HG02970 (cell line): Measurements from ENCODE around the gene RAI14.

ENCODE experiments used
- ATAC-seq: cut with Tn5 transposase; IDR thresholded peaks from one replicate; pipeline ENCODE4 v1.9.1; 2021; ENCODE audit warnings: mild to moderate bottlenecking, moderate library complexity, moderate number of reproducible peaks; ENCODE audit not compliant: unreplicated experiment, low FRiP score

The RAI14 gene

DNA sequence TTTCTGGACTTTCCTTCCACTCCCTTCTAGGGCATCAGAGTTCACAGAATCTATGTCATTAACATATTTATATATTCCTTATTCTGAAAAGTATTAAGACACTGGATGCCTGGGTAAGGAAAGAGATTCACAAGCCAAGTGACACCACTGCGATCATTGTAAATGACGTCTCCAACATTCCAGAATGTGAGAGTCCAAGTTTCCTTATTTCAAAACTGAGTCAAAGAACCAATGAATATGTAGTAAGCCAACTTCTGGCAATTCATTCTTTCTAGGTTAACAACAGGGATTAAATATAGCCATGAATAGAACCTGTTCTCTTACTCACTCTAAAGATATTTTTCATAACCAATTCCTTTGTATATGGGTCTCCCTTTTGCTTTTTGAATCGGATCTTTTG, 18.1 kb downstream of the RAI14 start:
- ATAC-seq: no peak

- no peak for ATAC-seq
Measured at GRCh38 chr5:34675857-34676256, 19.7 kb downstream of the RAI14 start.

- no peak for ATAC-seq
Measured at GRCh38 chr5:34676416-34676815, 20.3 kb downstream of the RAI14 start.

DNA sequence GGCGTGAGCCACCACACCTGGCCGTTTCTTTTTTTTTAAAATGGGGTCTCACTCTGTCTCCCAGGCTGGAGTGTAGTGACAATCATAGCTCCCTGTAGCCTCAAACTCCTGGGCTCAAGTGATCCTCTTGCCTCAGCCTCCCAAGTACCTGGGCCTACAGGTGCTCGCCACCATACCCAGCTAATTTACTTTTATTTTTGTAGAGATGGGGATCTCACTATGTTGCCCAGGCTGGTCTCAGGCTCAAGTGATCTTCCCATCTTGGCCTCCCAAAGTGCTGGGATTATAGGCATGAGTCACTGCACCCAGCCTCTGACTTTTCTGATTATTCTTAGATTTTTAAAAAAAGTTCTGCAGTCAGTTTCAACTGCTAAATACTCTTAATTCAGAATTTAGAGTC, 21.3 kb downstream of the RAI14 start:
- ATAC-seq: no peak

DNA sequence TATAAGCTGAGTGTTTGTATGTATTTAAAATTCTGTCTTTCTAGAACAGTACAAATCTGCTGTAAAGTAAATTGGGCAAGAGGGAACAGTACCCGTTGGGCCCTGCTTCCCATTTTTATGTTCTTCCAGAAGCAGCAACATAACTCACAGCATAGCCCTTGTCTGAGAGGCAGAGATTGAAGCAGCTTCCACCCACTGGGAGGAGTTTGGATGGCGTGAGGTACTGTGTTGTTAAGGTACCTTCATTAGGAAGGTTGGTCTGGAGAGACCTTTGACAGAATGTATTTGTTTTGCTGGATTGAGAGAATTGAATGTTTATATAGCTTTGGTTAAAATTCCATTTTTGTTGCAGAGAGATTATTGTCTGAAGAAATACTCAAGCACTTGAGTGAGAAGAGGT, 24.8 kb downstream of the RAI14 start:
- ATAC-seq: no peak

DNA sequence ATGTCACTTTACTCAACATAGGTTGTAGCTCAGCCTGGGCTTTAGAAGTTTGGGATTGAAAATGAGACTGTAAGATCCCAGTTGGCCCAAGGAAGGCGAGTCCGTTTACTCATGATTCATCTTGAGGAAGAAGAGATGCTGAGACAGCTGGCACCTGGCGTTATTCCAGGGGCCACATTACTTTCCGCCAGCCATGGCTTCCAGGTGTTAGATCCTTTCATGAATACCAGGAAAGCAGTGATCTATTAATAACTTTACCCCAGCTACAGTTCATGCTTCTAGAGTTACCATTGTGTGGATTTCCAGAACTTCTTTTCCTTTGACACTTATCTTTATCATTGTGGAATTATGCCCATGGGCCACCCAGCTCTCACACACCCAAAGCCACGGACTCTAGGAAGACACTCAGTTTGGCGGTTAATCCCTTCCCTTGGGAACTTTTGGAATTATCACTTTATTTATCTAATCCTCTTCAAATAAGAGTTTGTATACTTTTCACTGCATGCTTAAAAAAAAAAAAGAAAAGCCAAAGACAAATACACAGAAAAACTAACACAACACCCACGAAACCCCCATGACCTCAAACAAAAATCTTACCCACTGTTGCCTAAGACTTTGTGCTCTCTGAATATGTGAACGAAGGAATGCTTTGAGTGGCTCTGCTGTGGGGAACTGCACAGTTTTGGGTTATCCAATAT, 26.9 kb downstream of the RAI14 start:
- no peak for ATAC-seq

- ATAC-seq: no peak
Measured at GRCh38 chr5:34684281-34684979, 28.3 kb downstream of the RAI14 start.

DNA sequence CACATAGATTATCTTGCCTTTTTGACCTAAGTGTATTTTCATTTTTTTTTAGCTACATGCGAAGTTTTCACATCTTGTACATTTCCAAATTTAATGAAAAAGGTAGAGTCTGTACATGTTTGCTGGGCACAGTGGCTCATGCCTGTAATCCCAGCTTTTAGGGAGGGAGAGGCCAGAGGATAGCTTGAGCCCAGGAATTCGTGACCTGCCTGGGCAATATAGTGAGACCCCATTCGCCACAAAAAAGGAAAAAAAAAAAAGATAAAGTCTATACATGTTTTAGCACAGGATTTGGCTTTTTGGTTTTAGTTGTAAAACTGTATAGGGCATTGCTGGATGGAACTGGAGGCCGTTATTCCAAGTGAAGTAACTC, 28.8 kb downstream of the RAI14 start:
- ATAC-seq: no peak

DNA sequence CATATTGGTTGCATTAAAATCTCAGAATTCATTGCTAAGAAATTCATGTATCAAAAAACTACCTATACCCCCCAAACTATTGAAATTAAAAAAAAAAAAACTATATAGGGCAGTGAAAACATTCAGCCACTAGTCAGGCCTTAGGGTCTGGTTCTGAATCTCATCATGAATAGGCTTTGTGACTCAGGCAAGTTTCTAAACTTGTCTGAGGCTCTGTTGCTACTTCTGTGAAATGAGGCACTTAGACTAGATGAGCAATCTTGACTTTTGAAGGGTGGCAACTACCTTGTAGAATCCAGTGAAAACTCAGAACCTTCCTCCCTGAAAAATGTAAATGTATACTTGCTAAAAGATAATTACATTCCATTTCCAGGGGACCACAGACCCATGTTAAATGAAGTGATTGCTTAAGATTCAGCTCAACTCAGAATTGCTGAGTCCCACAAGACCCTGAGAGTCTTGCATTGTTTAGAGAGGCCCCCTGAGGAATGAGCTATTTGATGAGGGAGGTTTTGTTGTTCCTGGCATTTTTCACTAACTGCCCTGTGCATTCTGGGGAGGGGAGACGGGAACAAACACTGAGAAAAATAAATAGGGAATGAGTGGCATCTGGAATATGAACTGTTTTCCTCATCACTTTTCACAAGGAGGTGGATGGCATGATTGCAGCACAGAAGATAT, 29.5 kb downstream of the RAI14 start:
- ATAC-seq: no peak

DNA sequence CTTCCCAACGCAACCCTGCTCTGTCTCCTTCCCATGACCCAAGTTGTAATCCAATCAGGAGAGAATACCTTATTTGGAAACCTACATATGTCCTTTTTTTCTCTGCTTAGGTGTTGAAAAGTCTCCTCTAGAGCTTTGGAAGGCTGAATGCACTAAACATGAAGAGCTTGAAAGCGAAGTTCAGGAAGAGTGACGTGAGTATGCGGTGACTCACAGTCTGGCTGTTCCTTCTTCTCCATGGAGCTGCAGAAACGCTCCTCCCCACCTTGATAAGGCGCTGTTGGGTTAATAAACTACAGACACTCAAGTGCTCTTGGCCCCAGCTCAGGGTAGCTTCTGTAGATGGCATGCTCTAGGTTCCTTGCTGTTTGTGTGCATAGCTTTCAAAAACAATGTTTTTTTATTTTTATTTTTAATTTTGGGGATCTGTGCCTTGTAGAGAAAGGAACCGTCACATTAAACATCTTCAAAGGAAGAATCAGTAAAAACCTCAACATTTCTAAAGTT, 30.7 kb downstream of the RAI14 start:
- ATAC-seq: no peak

DNA sequence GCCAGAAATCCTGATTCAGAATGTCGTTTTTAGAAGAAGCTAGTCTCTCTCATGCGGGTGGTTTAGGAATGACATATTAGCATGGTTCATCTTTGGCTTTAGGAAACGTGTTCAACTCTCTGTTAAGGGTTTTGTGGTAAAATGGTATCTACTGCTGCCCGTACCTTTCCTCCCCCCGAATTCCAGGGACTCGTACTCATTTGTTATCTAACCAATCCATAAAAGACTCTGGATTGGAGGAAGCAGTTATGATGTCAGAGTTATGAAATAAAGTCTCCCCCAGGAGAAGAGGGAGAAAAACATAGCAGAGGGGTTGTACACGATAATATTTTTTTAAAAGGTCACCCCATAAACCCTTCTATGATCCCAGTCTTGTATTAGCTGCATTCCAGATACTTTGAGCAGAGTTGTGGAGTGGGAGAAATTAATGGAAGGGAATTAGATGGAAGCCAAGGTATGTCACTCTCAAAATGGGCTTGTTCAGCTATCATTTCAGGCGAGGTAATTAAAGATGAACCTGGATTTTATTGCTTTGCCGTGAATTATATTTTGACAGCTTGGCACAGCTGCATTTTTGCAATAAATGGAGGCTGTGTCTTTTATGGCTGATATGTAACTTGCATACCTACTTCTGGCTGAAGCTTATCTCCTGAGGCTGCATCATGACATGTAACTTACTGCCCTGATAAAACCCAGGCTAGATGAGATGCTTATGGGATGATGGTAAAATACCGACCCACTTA, 31.3 kb downstream of the RAI14 start:
- no peak for ATAC-seq

DNA sequence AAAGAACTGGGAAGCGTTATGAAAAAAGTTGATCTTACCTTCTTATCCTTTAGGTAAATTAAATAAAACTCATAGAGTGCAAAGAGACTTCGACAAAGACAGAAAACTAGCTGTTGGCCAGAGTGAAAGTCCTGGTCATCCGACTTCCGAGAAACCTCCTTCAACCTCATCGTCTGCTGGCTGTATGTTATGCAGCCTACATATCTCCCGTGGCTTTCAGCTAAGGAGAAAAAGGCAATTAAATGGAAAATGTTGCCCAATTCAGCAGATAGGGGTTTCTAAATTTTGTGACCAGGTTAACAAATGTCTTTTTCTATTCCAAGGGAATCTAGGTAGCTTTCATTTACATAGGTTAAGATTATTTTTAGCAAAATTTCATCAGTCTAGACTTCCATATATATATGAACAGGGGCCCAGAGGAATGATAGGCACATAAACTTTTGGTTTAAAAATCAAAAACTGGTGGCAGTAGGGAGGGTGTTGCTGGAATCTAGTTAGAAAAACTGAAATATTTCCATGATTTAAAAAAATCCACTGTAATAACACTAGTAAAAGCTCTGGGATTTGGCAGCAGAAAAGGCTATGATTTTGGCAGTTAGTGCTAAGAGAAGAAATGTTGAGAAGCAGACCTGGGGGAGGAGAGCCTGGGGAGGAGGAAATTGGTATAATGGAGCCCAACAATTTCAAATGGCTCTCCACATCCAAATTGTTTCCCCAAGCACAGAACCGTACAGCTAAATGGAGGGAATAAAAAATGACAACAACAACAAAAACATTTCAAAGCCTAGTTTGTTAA, 32.1 kb downstream of the RAI14 start:
- no peak for ATAC-seq

DNA sequence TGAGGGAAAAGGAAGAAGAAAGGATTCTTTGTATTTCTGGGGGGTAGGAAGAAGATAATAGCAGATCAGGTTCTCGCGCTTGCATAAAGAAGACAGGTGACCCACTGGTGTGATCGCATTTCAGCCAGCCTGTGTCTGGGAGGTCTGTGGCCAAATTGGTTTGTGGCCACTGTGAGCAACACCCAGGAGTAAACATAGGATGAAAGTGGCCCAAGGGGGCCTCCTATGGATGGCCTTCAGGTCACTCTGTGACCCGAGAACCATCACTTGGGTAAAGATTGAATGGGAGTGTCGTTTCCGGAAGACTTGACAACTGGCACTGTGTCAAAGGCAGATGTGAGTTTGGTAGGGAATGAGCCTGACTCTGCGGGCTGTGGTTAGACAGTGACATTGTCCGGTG, 34.2 kb downstream of the RAI14 start:
- ATAC-seq: no peak

DNA sequence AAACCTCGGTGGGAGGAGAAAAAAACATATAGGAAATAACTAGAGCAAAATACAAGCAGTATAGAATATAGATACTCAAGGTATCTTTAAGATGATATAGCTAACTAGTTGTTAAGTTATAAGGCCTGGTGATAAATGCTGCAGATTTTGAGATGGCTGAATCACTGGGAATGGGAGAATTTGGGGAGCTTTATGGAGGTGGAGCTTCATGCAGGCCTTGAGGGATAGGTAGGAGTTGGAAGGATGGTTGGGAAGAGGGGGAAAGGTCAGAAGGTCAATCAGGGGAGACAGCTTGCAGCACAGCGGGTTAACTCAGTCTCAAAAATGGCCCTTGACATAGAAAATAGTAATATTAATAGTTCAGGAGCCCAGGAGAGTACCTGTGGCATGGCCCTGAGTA, 34.8 kb downstream of the RAI14 start:
- no peak for ATAC-seq

- ATAC-seq: no peak
Measured at GRCh38 chr5:34691326-34691725, 35.2 kb downstream of the RAI14 start.

GRCh38 chr5:34692786-34693185, 36.7 kb downstream of the RAI14 start:
- no peak for ATAC-seq

GRCh38 chr5:34694012-34694411, 37.9 kb downstream of the RAI14 start:
- no peak for ATAC-seq

GRCh38 chr5:34694685-34695084, 38.6 kb downstream of the RAI14 start:
- ATAC-seq: no peak

GRCh38 chr5:34695275-34696027, 39.3 kb downstream of the RAI14 start:
- ATAC-seq: no peak
